H1 (cell line): Measurements from ENCODE around the gene FGF19. TPM values are rescaled to one million over a fixed set of nuclear protein-coding genes. Genes with fewer than 3 reads are reported as not detected.

Experiments used
- CTCF ChIA-PET: fragments of 300-600 bp; sonication (Branson Sonifier 250); formaldehyde crosslinking; loops from one replicate; lab custom pipeline; 2021; ENCODE audit not compliant: partially characterized antibody; lab: Charles Lee
- POLR2A ChIA-PET: fragments of 300-600 bp; sonication (Branson Sonifier 250); formaldehyde crosslinking; loops from one replicate; lab custom pipeline; 2021; ENCODE audit warnings: inconsistent platforms; ENCODE audit not compliant: partially characterized antibody; lab: Charles Lee
- DNase-seq, 2 experiments: peaks; one replicate each; pipeline versions ENCODE4 v3.0.0 to v3.0.0-alpha.2; 2010 to 2022; ENCODE audit warnings: low spot score in 2 of 2, low read depth in 1 of 2, mixed read lengths in 1 of 2
- FAIRE-seq: peaks from 2 replicates; lab custom pipeline; 2011; peaks lifted over from hg19 to GRCh38; lab: Jason Lieb, UNC
- H2AFZ ChIP-seq: 2 replicates; pipeline ENCODE4 v1.8.1; 2012; ENCODE audit warnings: low read length, inconsistent platforms
- H2AK5ac ChIP-seq: 2 replicates; pipeline ENCODE4 v1.6.1; 2013; ENCODE audit warnings: low read depth, low read length
- H2BK120ac ChIP-seq: replicated peaks from 2 replicates; pipeline ENCODE3; 2013; ENCODE audit warnings: low read depth, low read length, inconsistent platforms
- H2BK12ac ChIP-seq: 2 replicates; pipeline ENCODE4 v1.6.1; 2013; ENCODE audit warnings: low read depth, low read length
- H2BK15ac ChIP-seq: 2 replicates; pipeline ENCODE4 v1.6.1; 2013; ENCODE audit warnings: low read length
- H2BK20ac ChIP-seq: 2 replicates; pipeline ENCODE4 v1.6.1; 2013; ENCODE audit warnings: low read length
- H2BK5ac ChIP-seq: 2 replicates; pipeline ENCODE4 v1.6.1; 2013; ENCODE audit warnings: low read depth, low read length
- H3K14ac ChIP-seq: 2 replicates; pipeline ENCODE4 v1.6.1; 2013; ENCODE audit warnings: inconsistent platforms; ENCODE audit not compliant: insufficient read length
- H3K18ac ChIP-seq: 2 replicates; pipeline ENCODE4 v1.6.1; 2013; ENCODE audit warnings: low read length; ENCODE audit errors: extremely low read depth
- H3K23ac ChIP-seq: 2 replicates; pipeline ENCODE4 v1.6.1; 2013; ENCODE audit warnings: inconsistent platforms; ENCODE audit not compliant: insufficient read length
- H3K23me2 ChIP-seq: 2 replicates; pipeline ENCODE4 v1.6.1; 2013; ENCODE audit warnings: low read depth, low read length
- H3K27ac ChIP-seq: 2 replicates; pipeline ENCODE4 v1.6.1; 2011; ENCODE audit warnings: low read depth, low read length, inconsistent platforms
- H3K27me3 ChIP-seq, 4 experiments: replicated peaks in 1 of 4; 1 replicate in 1 of 4; 2 replicates in 3 of 4; pipeline versions ENCODE4 v1.6.1 to v1.8.1; 2011 to 2013; ENCODE audit warnings: low read length in 3 of 4, mild to moderate bottlenecking in 3 of 4, inconsistent platforms in 2 of 4, mixed read lengths in 2 of 4, moderate library complexity in 1 of 4; ENCODE audit not compliant: control insufficient read depth in 3 of 4, insufficient read depth in 3 of 4; ENCODE audit errors: extremely low read depth in 1 of 4
- H3K36me3 ChIP-seq, 4 experiments: 2 replicates each; pipeline versions ENCODE4 v1.6.1 to v1.8.1; 2011 to 2013; ENCODE audit warnings: mild to moderate bottlenecking in 4 of 4, low read length in 3 of 4, moderate library complexity in 2 of 4, control low read depth in 1 of 4, inconsistent platforms in 1 of 4; ENCODE audit not compliant: insufficient read depth in 4 of 4, control insufficient read depth in 2 of 4
- H3K4ac ChIP-seq: replicated peaks from 2 replicates; pipeline ENCODE3; 2013; ENCODE audit warnings: low read length, low read depth, mixed read lengths, inconsistent platforms; ENCODE audit not compliant: insufficient read length
- H3K4me1 ChIP-seq, 4 experiments: replicated peaks in 1 of 4; 1 replicate in 1 of 4; 2 replicates in 3 of 4; pipeline versions ENCODE4 v1.6.1 to v1.8.1; 2011 to 2013; ENCODE audit warnings: low read length in 3 of 4, inconsistent platforms in 2 of 4, mixed read lengths in 1 of 4; ENCODE audit not compliant: insufficient read depth in 4 of 4, control insufficient read depth in 3 of 4
- H3K4me2 ChIP-seq, 2 experiments: 2 replicates each; pipeline versions ENCODE4 v1.6.1 to v1.8.1; 2011 to 2013; ENCODE audit warnings: low read depth in 2 of 2, low read length in 2 of 2, control low read depth in 1 of 2, inconsistent platforms in 1 of 2, mild to moderate bottlenecking in 1 of 2; ENCODE audit not compliant: insufficient read depth in 1 of 2
- H3K4me3 ChIP-seq, 4 experiments: fragments of 200-600, 300-600 bp in 1 of 4; sonication (generic), shearing (Covaris generic), sonication (Bioruptor Twin) in 1 of 4; 2 replicates each; pipeline versions ENCODE4 v1.5.1 to v1.8.1; 2011 to 2016; ENCODE audit warnings: low read length in 4 of 4, low read depth in 3 of 4, control low read depth in 2 of 4, inconsistent platforms in 2 of 4, mild to moderate bottlenecking in 2 of 4, mixed read lengths in 1 of 4, moderate library complexity in 1 of 4; ENCODE audit not compliant: insufficient read depth in 2 of 4; ENCODE audit errors: extremely low read depth in 1 of 4
- H3K56ac ChIP-seq: replicated peaks from 2 replicates; pipeline ENCODE3; 2013; ENCODE audit warnings: low read depth, mild to moderate bottlenecking, mixed read lengths, low read length, inconsistent platforms; ENCODE audit not compliant: insufficient read length
- H3K79me1 ChIP-seq: 2 replicates; pipeline ENCODE4 v1.6.1; 2013; ENCODE audit warnings: low read depth, low read length, control low read depth
- H3K79me2 ChIP-seq, 2 experiments: 2 replicates each; pipeline versions ENCODE4 v1.6.1 to v1.8.1; 2012 to 2013; ENCODE audit warnings: low read length in 2 of 2, mild to moderate bottlenecking in 2 of 2, inconsistent platforms in 1 of 2; ENCODE audit not compliant: insufficient read depth in 2 of 2, control insufficient read depth in 1 of 2
- H3K9ac ChIP-seq, 4 experiments: replicated peaks in 1 of 4; 1 replicate in 1 of 4; 2 replicates in 3 of 4; pipeline versions ENCODE4 v1.6.1 to v1.8.1; 2011 to 2013; ENCODE audit warnings: low read depth in 3 of 4, low read length in 3 of 4, control low read depth in 2 of 4, mild to moderate bottlenecking in 2 of 4, moderate library complexity in 2 of 4, inconsistent platforms in 1 of 4; ENCODE audit errors: extremely low read depth in 1 of 4
- H3K9me3 ChIP-seq, 2 experiments: 2 replicates each; pipeline versions ENCODE4 v1.6.1 to v1.8.1; 2012 to 2013; ENCODE audit warnings: mild to moderate bottlenecking in 2 of 2, moderate library complexity in 2 of 2, control low read depth in 1 of 2, inconsistent platforms in 1 of 2, low read depth in 1 of 2, low read length in 1 of 2, mixed read lengths in 1 of 2; ENCODE audit not compliant: insufficient read depth in 2 of 2
- H4K20me1 ChIP-seq, 2 experiments: replicated peaks in 1 of 2; 2 replicates each; pipeline versions ENCODE3 to v1.8.1; 2011 to 2013; ENCODE audit warnings: inconsistent platforms in 2 of 2, low read length in 2 of 2, mild to moderate bottlenecking in 1 of 2; ENCODE audit not compliant: insufficient read depth in 2 of 2, control insufficient read depth in 1 of 2
- H4K5ac ChIP-seq: 2 replicates; pipeline ENCODE4 v1.6.1; 2013; ENCODE audit warnings: low read length, low read depth, mixed read lengths, inconsistent platforms; ENCODE audit not compliant: insufficient read length
- H4K8ac ChIP-seq: 2 replicates; pipeline ENCODE4 v1.8.0; 2013; ENCODE audit warnings: mild to moderate bottlenecking, moderate library complexity, low read length, inconsistent platforms; ENCODE audit not compliant: insufficient read depth; ENCODE audit errors: extremely low read depth
- H4K91ac ChIP-seq: replicated peaks from 2 replicates; pipeline ENCODE3; 2013; ENCODE audit warnings: low read length, mixed read lengths, inconsistent platforms; ENCODE audit not compliant: insufficient read length
- ATF2 ChIP-seq: IDR thresholded peaks from 2 replicates; pipeline ENCODE4 v1.6.1; 2012; ENCODE audit warnings: low read length, inconsistent platforms
- BCL11A ChIP-seq, 2 experiments: IDR thresholded peaks; one replicate each; pipeline ENCODE4 v1.6.1; 2011; ENCODE audit warnings: low read depth in 2 of 2, low read length in 2 of 2, mild to moderate bottlenecking in 2 of 2
- CREB1 ChIP-seq: IDR thresholded peaks from 2 replicates; pipeline ENCODE4 v1.6.1; 2012; ENCODE audit warnings: inconsistent platforms
- EGR1 ChIP-seq: IDR thresholded peaks from 2 replicates; pipeline ENCODE4 v1.6.1; 2011; ENCODE audit warnings: low read depth, low read length, borderline replicate concordance
- KDM5A ChIP-seq: fragments of 200-600 bp; IDR thresholded peaks from 2 replicates; pipeline ENCODE4 v1.7.1; 2012; ENCODE audit warnings: mild to moderate bottlenecking, low read length, inconsistent platforms, mixed read lengths
- POU5F1 ChIP-seq: IDR thresholded peaks from 2 replicates; pipeline ENCODE4 v1.6.1; 2011; ENCODE audit warnings: low read depth, mild to moderate bottlenecking, low read length, moderate library complexity
- RNF2 ChIP-seq: fragments of 200-900, 300-1000 bp; sonication (generic); IDR thresholded peaks from 2 replicates; pipeline ENCODE4 v1.7.1; 2016; ENCODE audit warnings: borderline replicate concordance, low read depth, mild to moderate bottlenecking, antibody characterized with exemption, low read length; ENCODE audit not compliant: poor library complexity, severe bottlenecking; ENCODE audit errors: missing control alignments
- SP2 ChIP-seq: IDR thresholded peaks from 2 replicates; pipeline ENCODE4 v1.6.1; 2012; ENCODE audit warnings: mild to moderate bottlenecking, low read length, inconsistent platforms
- SP4 ChIP-seq: IDR thresholded peaks from 2 replicates; pipeline ENCODE4 v1.6.1; 2012; ENCODE audit warnings: low read length, inconsistent platforms
- TEAD4 ChIP-seq: IDR thresholded peaks from 2 replicates; pipeline ENCODE4 v1.6.1; 2012; ENCODE audit warnings: low read depth, low read length, inconsistent platforms, mixed read lengths
- ZNF274 ChIP-seq: IDR thresholded peaks from 2 replicates; pipeline ENCODE4 v1.7.0; 2012; ENCODE audit warnings: low read length, borderline replicate concordance; ENCODE audit errors: extremely low read depth
- WGBS, 2 experiments: shearing (Covaris generic) in 1 of 2; methylation state at CpG; one replicate each; pipeline versions ENCODE4 v1.1.6 to v1.1.7; 2013 to 2015; ENCODE audit warnings: low lambda C conversion rate in 2 of 2, mixed read lengths in 2 of 2, inconsistent platforms in 1 of 2, low coverage in 1 of 2, missing lambda C conversion rate in 1 of 2; ENCODE audit not compliant: insufficient replicate concordance in 2 of 2, insufficient coverage in 1 of 2, insufficient read length in 1 of 2; ENCODE audit errors: extremely low coverage in 1 of 2, missing lambda C conversion rate in 1 of 2; 5-methylcytosine and 5-hydroxymethylcytosine counted together
- polyA plus RNA-seq, 7 experiments: library from polyadenylated mRNA; depleted of rRNA in 3 of 7; stranded (reverse) in 5 of 7; unstranded in 2 of 7; fragments of >200 nt in 5 of 7; fragments of 200-250 nt in 2 of 7; gene quantifications; 1 replicate in 5 of 7; 2 replicates in 1 of 7; 4 replicates in 1 of 7; pipeline versions ENCODE4 v1.2.1 to v1.2.3, GENCODE V29; 2011 to 2013; ENCODE audit warnings: missing spikeins in 2 of 7, mixed read lengths in 2 of 7
- total RNA-seq: library from RNA; stranded (reverse); fragmentation: NEBNext Ultra II Directional; extraction: Animal tissue kit (Norgen Biotek cat#: 25700); gene quantifications from 2 replicates; pipeline ENCODE4 v1.2.1, GENCODE V29; 2021

FGF19 gene
- total and polyA plus RNA-seq, 2 of the 8 experiments (the other 6 are each of a cell fraction or from before 2014, with no cell fraction given) = 9.6 to 14.8 TPM

- Histone ChIP-seq H3K79me1 (peaks cover 13% of the 10 kb centered on the region), H3K4me1 (peaks cover 3 to 5% (median 4%) of the 10 kb centered on the region in 4 experiments), H2AK5ac (no peak overlapping the region), H2BK12ac (no peak overlapping the region), H3K9ac (no peak overlapping the region), H4K8ac (no peak overlapping the region), H3K27me3 (no peaks in the 10 kb centered on the region), H3K9me3 (no peaks in the 10 kb centered on the region), H2BK120ac (no peak overlapping the region), H3K14ac (no peak overlapping the region), H3K23ac (no peak overlapping the region), H2AFZ (no peak overlapping the region), H3K56ac (no peak overlapping the region), H2BK5ac (no peak overlapping the region), H3K4me2 (no peak overlapping the region), H3K79me2 (peaks cover 5 to 20% of the 10 kb centered on the region in 2 experiments; a peak in 3 of 4 replicates), H2BK20ac (no peak overlapping the region), H4K20me1 (peaks cover 7 to 9% of the 10 kb centered on the region in 2 experiments), H4K5ac (no peak overlapping the region), H3K36me3 (peaks cover 3 to 19% (median 8%) of the 10 kb centered on the region in 4 experiments; a peak in 7 of 8 replicates), H3K4me3 (no peak overlapping the region), H2BK15ac (no peak overlapping the region), H3K23me2 (no peaks in the 10 kb centered on the region; the same call in 1 of the 2 replicates), H4K91ac (no peak overlapping the region), H3K27ac (no peak overlapping the region), H3K4ac (no peak overlapping the region), H3K18ac (no peak overlapping the region)
- peak in 1 of 2 experiments; percentile 90 for DNase-seq
- ChIA-PET POLR2A (interaction anchor here (0.6 to 4.5 kb wide), 8 partner anchors 13 to 424 kb away, joined by 3 to 18 read pairs (median 3); no protein-coding TSS in a partner anchor), CTCF (interaction anchor here (0.6 to 5.1 kb wide), 28 partner anchors 11 to 598 kb away, joined by 3 to 81 read pairs (median 4); no protein-coding TSS in a partner anchor)
- WGBS, 2 experiments = 51% methylated on average over 18 of the region's 18 CpGs; no CpG with 5 or more reads in 1 of the 2 experiments
- FAIRE-seq = peak; percentile 36
- TF ChIP-seq ATF2 (no peak), BCL11A (IDR thresholded peaks at IDR 0.05; ENCODE audit: low read depth in 2 of 2, low read length in 2 of 2) (no peak), EGR1 (no peak), SP4 (no peak), POU5F1 (no peak), ZNF274 (no peak), RNF2 (no peak), CREB1 (no peak), TEAD4 (no peak), SP2 (no peak), KDM5A (no peak)
These were observed 33.5 kb downstream of the FGF19 start for GRCh38 chr11:69670158-69670845.
